Measurements from ENCODE around the gene ZNF326. TPM values are rescaled to one million over a fixed set of nuclear protein-coding genes. Genes with fewer than 3 reads are reported as not detected.

ZNF326 gene
- 49.4 TPM for polyA plus RNA-seq
- long read RNA-seq, donor 1, partial matches to known transcripts: 6 of 10 reads
- long read RNA-seq, donor 1, other reads (novel, unspliced or antisense): 0 of 10 reads
- long read RNA-seq, donor 2, partial matches to known transcripts: 13 of 21 reads
- long read RNA-seq, donor 2, other reads (novel, unspliced or antisense): 0 of 21 reads
- long read RNA-seq, donor 3: 0 reads
- long read RNA-seq, donor 4: 0 reads
- long read RNA-seq, donor 5, partial matches to known transcripts: 0 of 5 reads
- long read RNA-seq, donor 5, other reads (novel, unspliced or antisense): 0 of 5 reads
- long read RNA-seq, donor 6, partial matches to known transcripts: 7 of 11 reads
- long read RNA-seq, donor 6, other reads (novel, unspliced or antisense): 0 of 11 reads
- long read RNA-seq, donor 7, partial matches to known transcripts: 0 of 1 reads
- long read RNA-seq, donor 7, other reads (novel, unspliced or antisense): 0 of 1 reads
- long read RNA-seq, donor 8, partial matches to known transcripts: 0 of 9 reads
- long read RNA-seq, donor 8, other reads (novel, unspliced or antisense): 0 of 9 reads
- long read RNA-seq, donor 9, transcript ZNF326-202 (4 exons, 1,538 nt): major isoform, 5 of 33 reads
- long read RNA-seq, donor 9, partial matches to known transcripts: 25 of 33 reads
- long read RNA-seq, donor 9, other reads (novel, unspliced or antisense): 0 of 33 reads
- long read RNA-seq, donor 10, partial matches to known transcripts: 14 of 19 reads
- long read RNA-seq, donor 10, other reads (novel, unspliced or antisense): 0 of 19 reads
- long read RNA-seq, donor 11, partial matches to known transcripts: 11 of 19 reads
- long read RNA-seq, donor 11, other reads (novel, unspliced or antisense): 0 of 19 reads

GRCh38 chr1:89994805-89995597 is at the start of gene ZNF326:
TSS of gene ZNF326 (plus strand) at chr1:89995110. CDS start at chr1:89995258, 148 bp downstream.
- peak; percentile 95 to 98 for DNase-seq
- Histone ChIP-seq H3K36me3 (ENCODE audit: control insufficient read depth, insufficient read depth, low read length) (peaks cover 3% of the 10 kb centered on the region), H3K4me3 (ENCODE audit: low read length) (peak within 1 kb of the TSS; percentile 79), H3K4me1 (ENCODE audit: control insufficient read depth, insufficient read depth, low read length) (peaks cover 28% of the 10 kb centered on the region), H3K27ac (ENCODE audit: low read length) (peak within 1 kb of the TSS; percentile 97), H3K9me3 (ENCODE audit: control insufficient read depth, low read depth, low read length) (no peaks in the 10 kb centered on the region), H3K27me3 (ENCODE audit: control insufficient read depth, insufficient read depth, low read length) (no peaks in the 10 kb centered on the region)
- WGBS (ENCODE audit: insufficient coverage, low lambda C conversion rate): no CpG with 5 or more reads among the region's 88 CpGs

GRCh38 chr1:89945852-89946476 is 48.9 kb upstream of the ZNF326 start:
- Histone ChIP-seq H3K27me3 (ENCODE audit: control insufficient read depth, insufficient read depth, low read length) (no peaks in the 10 kb centered on the region), H3K4me1 (ENCODE audit: control insufficient read depth, insufficient read depth, low read length) (peaks cover 19% of the 10 kb centered on the region), H3K27ac (ENCODE audit: low read length) (no peak overlapping the region), H3K4me3 (ENCODE audit: low read length) (no peak overlapping the region), H3K36me3 (ENCODE audit: control insufficient read depth, insufficient read depth, low read length) (no peaks in the 10 kb centered on the region), H3K9me3 (ENCODE audit: control insufficient read depth, low read depth, low read length) (no peaks in the 10 kb centered on the region)
- DNase-seq: no peak
- WGBS (ENCODE audit: insufficient coverage, low lambda C conversion rate): no CpG with 5 or more reads among the region's 5 CpGs

- DNase-seq: no peak
- WGBS (ENCODE audit: insufficient coverage, low lambda C conversion rate): no CpG with 5 or more reads among the region's 1 CpG
- Histone ChIP-seq H3K27me3 (ENCODE audit: control insufficient read depth, insufficient read depth, low read length) (no peaks in the 10 kb centered on the region), H3K4me3 (ENCODE audit: low read length) (no peak overlapping the region), H3K4me1 (ENCODE audit: control insufficient read depth, insufficient read depth, low read length) (peaks cover 19% of the 10 kb centered on the region), H3K36me3 (ENCODE audit: control insufficient read depth, insufficient read depth, low read length) (no peaks in the 10 kb centered on the region), H3K27ac (ENCODE audit: low read length) (no peak overlapping the region), H3K9me3 (ENCODE audit: control insufficient read depth, low read depth, low read length) (no peaks in the 10 kb centered on the region)
Observed at GRCh38 chr1:89946532-89946931, 48.4 kb upstream of the ZNF326 start.

GRCh38 chr1:89948722-89949345 is 46.1 kb upstream of the ZNF326 start:
- H3K4me3 ChIP-seq (ENCODE audit: low read length): no peak overlapping the region
- no CpG with 5 or more reads among the region's 6 CpGs for WGBS (ENCODE audit: insufficient coverage, low lambda C conversion rate)

GRCh38 chr1:89949991-89950624 is 44.8 kb upstream of the ZNF326 start:
- Histone ChIP-seq H3K27ac (ENCODE audit: low read length) (peak overlapping the region; percentile 81), H3K27me3 (ENCODE audit: control insufficient read depth, insufficient read depth, low read length) (no peaks in the 10 kb centered on the region), H3K9me3 (ENCODE audit: control insufficient read depth, low read depth, low read length) (no peaks in the 10 kb centered on the region), H3K4me1 (ENCODE audit: control insufficient read depth, insufficient read depth, low read length) (peaks cover 18% of the 10 kb centered on the region), H3K4me3 (ENCODE audit: low read length) (no peak overlapping the region), H3K36me3 (ENCODE audit: control insufficient read depth, insufficient read depth, low read length) (no peaks in the 10 kb centered on the region)
- WGBS (ENCODE audit: insufficient coverage, low lambda C conversion rate): no CpG with 5 or more reads among the region's 1 CpG
- DNase-seq: peak in 1 of 2 donors; percentile 72

More at GRCh38 chr1:89948722-89949345, 46.1 kb upstream of the ZNF326 start:
- Histone ChIP-seq H3K36me3 (ENCODE audit: control insufficient read depth, insufficient read depth, low read length) (no peaks in the 10 kb centered on the region), H3K27ac (ENCODE audit: low read length) (no peak overlapping the region), H3K4me1 (ENCODE audit: control insufficient read depth, insufficient read depth, low read length) (peaks cover 17% of the 10 kb centered on the region), H3K9me3 (ENCODE audit: control insufficient read depth, low read depth, low read length) (no peaks in the 10 kb centered on the region), H3K27me3 (ENCODE audit: control insufficient read depth, insufficient read depth, low read length) (no peaks in the 10 kb centered on the region)
- no peak for DNase-seq

- WGBS (ENCODE audit: insufficient coverage, low lambda C conversion rate): 100% methylated on average over 1 of the region's 2 CpGs
- Histone ChIP-seq H3K36me3 (ENCODE audit: control insufficient read depth, insufficient read depth, low read length) (no peaks in the 10 kb centered on the region), H3K4me1 (ENCODE audit: control insufficient read depth, insufficient read depth, low read length) (peaks cover 24% of the 10 kb centered on the region), H3K27ac (ENCODE audit: low read length) (peak overlapping the region; percentile 81), H3K9me3 (ENCODE audit: control insufficient read depth, low read depth, low read length) (no peaks in the 10 kb centered on the region), H3K27me3 (ENCODE audit: control insufficient read depth, insufficient read depth, low read length) (no peaks in the 10 kb centered on the region), H3K4me3 (ENCODE audit: low read length) (no peak overlapping the region)
- no peak for DNase-seq
Observed at GRCh38 chr1:89950703-89951102, 44.2 kb upstream of the ZNF326 start.

- peak overlapping the region; percentile 81 for H3K27ac ChIP-seq (ENCODE audit: low read length)
Observed at GRCh38 chr1:89951766-89952604, 42.9 kb upstream of the ZNF326 start.

GRCh38 chr1:89952605-89953130 is 42.2 kb upstream of the ZNF326 start:
- Histone ChIP-seq H3K4me1 (ENCODE audit: control insufficient read depth, insufficient read depth, low read length) (peaks cover 29% of the 10 kb centered on the region), H3K4me3 (ENCODE audit: low read length) (no peak overlapping the region), H3K36me3 (ENCODE audit: control insufficient read depth, insufficient read depth, low read length) (no peaks in the 10 kb centered on the region), H3K27me3 (ENCODE audit: control insufficient read depth, insufficient read depth, low read length) (no peaks in the 10 kb centered on the region), H3K9me3 (ENCODE audit: control insufficient read depth, low read depth, low read length) (no peaks in the 10 kb centered on the region), H3K27ac (ENCODE audit: low read length) (peak overlapping the region; percentile 72)
- DNase-seq: no peak
- WGBS (ENCODE audit: insufficient coverage, low lambda C conversion rate): no CpG with 5 or more reads among the region's 2 CpGs

More at GRCh38 chr1:89951766-89952604, 42.9 kb upstream of the ZNF326 start:
- no peaks in the 10 kb centered on the region for H3K9me3 ChIP-seq (ENCODE audit: control insufficient read depth, low read depth, low read length)
- no peak overlapping the region for H3K4me3 ChIP-seq (ENCODE audit: low read length)
- no peaks in the 10 kb centered on the region for H3K27me3 ChIP-seq (ENCODE audit: control insufficient read depth, insufficient read depth, low read length)
- no peaks in the 10 kb centered on the region for H3K36me3 ChIP-seq (ENCODE audit: control insufficient read depth, insufficient read depth, low read length)
- peaks cover 29% of the 10 kb centered on the region for H3K4me1 ChIP-seq (ENCODE audit: control insufficient read depth, insufficient read depth, low read length)
- no peak for DNase-seq
- WGBS (ENCODE audit: insufficient coverage, low lambda C conversion rate): 90% methylated on average over 2 of the region's 5 CpGs
